T-cell (primary cell): ENCODE data around the gene PSD. TPM values are rescaled to one million over a fixed set of nuclear protein-coding genes. Genes with fewer than 3 reads are reported as not detected.

Experiments
- ATAC-seq, 4 experiments: fragments of 200-7000 bp in 3 of 4; fragments of 150-1000 bp in 1 of 4; cut with Tn5 transposase; replicated peaks in 1 of 4; 1 replicate in 3 of 4; 2 replicates in 1 of 4; pipeline ENCODE4 v1.10.0; 2021; ENCODE audit warnings: moderate library complexity in 3 of 4, mild to moderate bottlenecking in 2 of 4, moderate number of reproducible peaks in 1 of 4
- CTCF ChIA-PET, 2 donors: fragments of 300-600 bp; sonication (Branson Sonifier 250); formaldehyde crosslinking; loops; one replicate each; lab custom pipeline; 2022; ENCODE audit warnings: antibody characterized with exemption in 2 of 2; lab: Charles Lee
- POLR2A ChIA-PET, 2 donors: fragments of 300-600 bp; sonication (Branson Sonifier 250); formaldehyde crosslinking; loops; one replicate each; lab custom pipeline; 2022; ENCODE audit warnings: antibody characterized with exemption in 2 of 2; lab: Charles Lee
- DNase-seq, 35 experiments: peaks; one replicate each; pipeline versions ENCODE4 v3.0.0 to v3.0.0-alpha.2; 2013 to 2023
- H3K27ac ChIP-seq: one replicate; pipeline ENCODE4 v1.5.1; 2013; ENCODE audit warnings: low read length
- H3K27me3 ChIP-seq, 2 experiments: replicated peaks in 1 of 2; 1 replicate in 1 of 2; 2 replicates in 1 of 2; pipeline versions ENCODE4 v1.6.1 to v1.7.0; 2013; ENCODE audit warnings: low read length in 1 of 2, mixed read lengths in 1 of 2; ENCODE audit not compliant: control insufficient read depth in 2 of 2, insufficient read depth in 2 of 2; ENCODE audit errors: extremely low read depth in 1 of 2
- H3K36me3 ChIP-seq, 2 donors: 1 replicate in 1 of 2; 2 replicates in 1 of 2; pipeline versions ENCODE4 v1.6.1 to v1.7.0; 2013; ENCODE audit warnings: low read length in 1 of 2; ENCODE audit not compliant: control insufficient read depth in 2 of 2, insufficient read depth in 1 of 2; ENCODE audit errors: extremely low read depth in 1 of 2
- H3K4me1 ChIP-seq, 2 experiments: 1 replicate in 1 of 2; 2 replicates in 1 of 2; pipeline versions ENCODE4 v1.6.1 to v1.7.0; 2013; ENCODE audit warnings: low read length in 2 of 2, mixed read lengths in 1 of 2; ENCODE audit not compliant: insufficient read depth in 2 of 2, control insufficient read depth in 1 of 2; ENCODE audit errors: extremely low read depth in 1 of 2
- H3K4me3 ChIP-seq, 2 donors: 1 replicate in 1 of 2; 2 replicates in 1 of 2; pipeline versions ENCODE4 v1.5.1 to v1.7.0; 2013; ENCODE audit warnings: mild to moderate bottlenecking in 2 of 2, low read length in 1 of 2, moderate library complexity in 1 of 2; ENCODE audit not compliant: control insufficient read depth in 1 of 2; ENCODE audit errors: extremely low read depth in 1 of 2
- H3K9me3 ChIP-seq: 2 replicates; pipeline ENCODE4 v1.7.0; 2013
- H3K27ac Mint-ChIP-seq, 2 donors: one replicate each; pipeline ENCODE4 v1.8.0; 2020 to 2021; ENCODE audit warnings: mild to moderate bottlenecking in 2 of 2, mixed read lengths in 2 of 2
- H3K27me3 Mint-ChIP-seq, 2 donors: one replicate each; pipeline ENCODE4 v1.8.0; 2021 to 2022; ENCODE audit warnings: mixed read lengths in 2 of 2
- H3K36me3 Mint-ChIP-seq: one replicate; pipeline ENCODE4 v1.8.0; 2021; ENCODE audit warnings: mixed read lengths
- H3K4me1 Mint-ChIP-seq, 3 donors: one replicate each; pipeline ENCODE4 v1.8.0; 2020 to 2022; ENCODE audit warnings: mixed read lengths in 3 of 3, mild to moderate bottlenecking in 1 of 3
- H3K4me3 Mint-ChIP-seq, 3 donors: one replicate each; pipeline ENCODE4 v1.8.0; 2020 to 2022; ENCODE audit warnings: mild to moderate bottlenecking in 3 of 3, mixed read lengths in 3 of 3, moderate library complexity in 3 of 3
- H3K9me3 Mint-ChIP-seq, 3 donors: one replicate each; pipeline ENCODE4 v1.8.0; 2020 to 2022; ENCODE audit warnings: mixed read lengths in 3 of 3
- WGBS: methylation state at CpG from one replicate; pipeline ENCODE4 v1.1.5; 2013; ENCODE audit warnings: missing lambda C conversion rate; ENCODE audit not compliant: insufficient coverage; 5-methylcytosine and 5-hydroxymethylcytosine counted together
- total RNA-seq, 35 experiments: library from RNA in 6 of 35; stranded (reverse) in 6 of 35; fragments of 120-200 nt in 1 of 35; gene quantifications; one replicate each; pipeline versions ENCODE4 v1.2.1 to v1.2.4 and lab custom pipeline; 2013 to 2026

PSD gene
- total RNA-seq, 5 donors from 2014 or later (not counting 1 experiment from before 2014, with no cell fraction given), result 8.7 to 11.8 (median 8.8) TPM

- ATAC-seq, result peak in 3 of 4 experiments; percentile 1 to 6 (median 3)
- no peaks in the 10 kb centered on the region for H3K36me3 Mint-ChIP-seq
- peaks cover 32 to 43% (median 36%) of the 10 kb centered on the region in 3 donors for H3K4me1 Mint-ChIP-seq
- peak in 1 of 35 experiments; percentile 27 for DNase-seq
- H3K27ac Mint-ChIP-seq, result peak overlapping the region; percentile 54 to 85
- Histone ChIP-seq H3K4me1 (peaks cover 16 to 50% of the 10 kb centered on the region in 2 experiments), H3K27me3 (peaks cover 0 to 65% of the 10 kb centered on the region in 2 experiments), H3K27ac (peak overlapping the region; percentile 42), H3K9me3 (no peaks in the 10 kb centered on the region), H3K4me3 (peak overlapping the region; percentile 50 to 73), H3K36me3 (no peaks in the 10 kb centered on the region)
- POLR2A ChIA-PET, result interaction anchor here (0.6 to 1.0 kb wide), 4 partner anchors 11 to 37 kb away, joined by 3 to 4 read pairs (median 3); no protein-coding TSS in a partner anchor
- peaks cover 0 to 37% of the 10 kb centered on the region in 2 donors for H3K27me3 Mint-ChIP-seq
- 34% methylated on average over 20 of the region's 24 CpGs for WGBS
- CTCF ChIA-PET, result interaction anchor here (0.6 to 1.0 kb wide), 2 partner anchors 62 to 179 kb away, joined by 3 read pairs; no protein-coding TSS in a partner anchor
- no peaks in the 10 kb centered on the region for H3K9me3 Mint-ChIP-seq
- peak overlapping the region; percentile 63 to 82 (median 69) for H3K4me3 Mint-ChIP-seq
These were observed 8.8 kb downstream of the PSD start for GRCh38 chr10:102409604-102410428.

- Histone ChIP-seq H3K9me3 (no peaks in the 10 kb centered on the region), H3K4me1 (peaks cover 16 to 50% of the 10 kb centered on the region in 2 experiments), H3K27me3 (peaks cover 0 to 58% of the 10 kb centered on the region in 2 experiments), H3K36me3 (no peaks in the 10 kb centered on the region), H3K4me3 (peak overlapping the region; percentile 50 to 73), H3K27ac (peak overlapping the region; percentile 42)
- H3K4me3 Mint-ChIP-seq, result peak overlapping the region; percentile 73 to 82 (median 76)
- ChIA-PET CTCF (interaction anchor here in 1 of 2 donors (0.7 to 1.0 kb wide), 2 partner anchors 45 to 178 kb away, joined by 3 read pairs; no protein-coding TSS in a partner anchor), POLR2A (interaction anchor here (0.6 to 1.0 kb wide), 2 partner anchors 10 to 14 kb away, joined by 3 to 4 read pairs; no protein-coding TSS in a partner anchor)
- 1% methylated on average over 101 of the region's 103 CpGs for WGBS
- H3K9me3 Mint-ChIP-seq, result no peaks in the 10 kb centered on the region
- ATAC-seq (peak; percentile 67 to 83 (median 79)), DNase-seq (peak; percentile 43 to 82 (median 69))
- H3K36me3 Mint-ChIP-seq, result no peaks in the 10 kb centered on the region
- H3K27me3 Mint-ChIP-seq, result peaks cover 0 to 33% of the 10 kb centered on the region in 2 donors
- peak overlapping the region in 1 of 2 donors; percentile 85 for H3K27ac Mint-ChIP-seq
- peaks cover 32 to 43% (median 36%) of the 10 kb centered on the region in 3 donors for H3K4me1 Mint-ChIP-seq
These were observed 9.6 kb downstream of the PSD start for GRCh38 chr10:102408728-102409603.

- Histone ChIP-seq H3K4me1 (peaks cover 16 to 53% of the 10 kb centered on the region in 2 experiments), H3K27me3 (peaks cover 0 to 57% of the 10 kb centered on the region in 2 experiments), H3K4me3 (peak overlapping the region; percentile 17 to 33), H3K27ac (no peak overlapping the region), H3K9me3 (no peaks in the 10 kb centered on the region), H3K36me3 (peaks cover 0 to 1% of the 10 kb centered on the region in 2 donors)
- peaks cover 0 to 33% of the 10 kb centered on the region in 2 donors for H3K27me3 Mint-ChIP-seq
- H3K36me3 Mint-ChIP-seq, result no peaks in the 10 kb centered on the region
- DNase-seq (peak in 2 of 35 experiments; percentile 46 to 57), ATAC-seq (peak in 1 of 4 experiments; percentile 19)
- peak overlapping the region; percentile 65 to 87 for H3K27ac Mint-ChIP-seq
- peaks cover 31 to 43% (median 37%) of the 10 kb centered on the region in 3 donors for H3K4me1 Mint-ChIP-seq
- peak overlapping the region; percentile 73 to 82 (median 76) for H3K4me3 Mint-ChIP-seq
- POLR2A ChIA-PET, result interaction anchor here in 1 of 2 donors (0.6 kb wide), 2 partner anchors 9 to 11 kb away, joined by 3 read pairs; no protein-coding TSS in a partner anchor
- H3K9me3 Mint-ChIP-seq, result no peaks in the 10 kb centered on the region
- CTCF ChIA-PET, result no interaction called here
- 75% methylated on average over 12 of the region's 14 CpGs for WGBS
These were observed 10.4 kb downstream of the PSD start for GRCh38 chr10:102408131-102408727.

GRCh38 chr10:102407425-102408130, 11.0 kb downstream of the PSD start:
- Histone ChIP-seq H3K27ac (no peak overlapping the region), H3K27me3 (peaks cover 0 to 51% of the 10 kb centered on the region in 2 experiments), H3K36me3 (peaks cover under 1 to 3% of the 10 kb centered on the region in 2 donors), H3K4me3 (no peak overlapping the region), H3K4me1 (peaks cover 14 to 47% of the 10 kb centered on the region in 2 experiments), H3K9me3 (no peaks in the 10 kb centered on the region)
- DNase-seq (peak in 1 of 35 experiments; percentile 28), ATAC-seq (no peak)
- H3K4me1 Mint-ChIP-seq, result peaks cover 25 to 43% (median 30%) of the 10 kb centered on the region in 3 donors
- WGBS, result 84% methylated on average over 10 of the region's 13 CpGs
- H3K27me3 Mint-ChIP-seq, result peaks cover 0 to 31% of the 10 kb centered on the region in 2 donors
- CTCF ChIA-PET, result interaction anchor here in 1 of 2 donors (1.1 kb wide), 1 partner anchor 13 kb away, joined by 3 read pairs; no protein-coding TSS in a partner anchor
- H3K27ac Mint-ChIP-seq, result peak overlapping the region in 1 of 2 donors; percentile 65
- POLR2A ChIA-PET, result interaction anchor here (0.5 to 1.4 kb wide), 3 partner anchors 10 to 397 kb away, joined by 3 to 8 read pairs (median 6); no protein-coding TSS in a partner anchor
- no peaks in the 10 kb centered on the region for H3K36me3 Mint-ChIP-seq
- H3K9me3 Mint-ChIP-seq, result no peaks in the 10 kb centered on the region
- peak overlapping the region; percentile 18 to 82 (median 24) for H3K4me3 Mint-ChIP-seq

- no CpG with 5 or more reads among the region's 2 CpGs for WGBS
- no peak overlapping the region for H3K27ac ChIP-seq
- H3K9me3 ChIP-seq, result no peaks in the 10 kb centered on the region
- H3K4me3 ChIP-seq, result no peak overlapping the region
- H3K9me3 Mint-ChIP-seq, result no peaks in the 10 kb centered on the region
- peaks cover 25 to 43% (median 28%) of the 10 kb centered on the region in 3 donors for H3K4me1 Mint-ChIP-seq
- ChIA-PET POLR2A (interaction anchor here (0.6 to 1.4 kb wide), 4 partner anchors 8 to 240 kb away, joined by 3 to 9 read pairs (median 6); no protein-coding TSS in a partner anchor), CTCF (interaction anchor here (0.6 to 1.1 kb wide), 6 partner anchors 11 to 248 kb away, joined by 3 to 9 read pairs (median 4); no protein-coding TSS in a partner anchor)
- H3K36me3 ChIP-seq, result peaks cover 3 to 8% of the 10 kb centered on the region in 2 donors
- peak overlapping the region in 1 of 2 donors; percentile 76 for H3K27ac Mint-ChIP-seq
- H3K4me3 Mint-ChIP-seq, result peak overlapping the region in 2 of 3 donors; percentile 43 to 82
- peaks cover 0 to 25% of the 10 kb centered on the region in 2 donors for H3K27me3 Mint-ChIP-seq
- peaks cover 13 to 42% of the 10 kb centered on the region in 2 experiments for H3K4me1 ChIP-seq
- H3K36me3 Mint-ChIP-seq, result no peaks in the 10 kb centered on the region
- H3K27me3 ChIP-seq, result peaks cover 0 to 43% of the 10 kb centered on the region in 2 experiments
- ATAC-seq (no peak), DNase-seq (peak in 2 of 35 experiments; percentile 10 to 24)
These were observed 11.8 kb downstream of the PSD start for GRCh38 chr10:102406815-102407214.
